Measurements from ENCODE around the gene ABCA5.
"Not testable (repeated sequence)": the region's sequence is repeated elsewhere in the genome, so short reads cannot be mapped to it uniquely, and the experiment has no call there.

Gene ABCA5

DNA sequence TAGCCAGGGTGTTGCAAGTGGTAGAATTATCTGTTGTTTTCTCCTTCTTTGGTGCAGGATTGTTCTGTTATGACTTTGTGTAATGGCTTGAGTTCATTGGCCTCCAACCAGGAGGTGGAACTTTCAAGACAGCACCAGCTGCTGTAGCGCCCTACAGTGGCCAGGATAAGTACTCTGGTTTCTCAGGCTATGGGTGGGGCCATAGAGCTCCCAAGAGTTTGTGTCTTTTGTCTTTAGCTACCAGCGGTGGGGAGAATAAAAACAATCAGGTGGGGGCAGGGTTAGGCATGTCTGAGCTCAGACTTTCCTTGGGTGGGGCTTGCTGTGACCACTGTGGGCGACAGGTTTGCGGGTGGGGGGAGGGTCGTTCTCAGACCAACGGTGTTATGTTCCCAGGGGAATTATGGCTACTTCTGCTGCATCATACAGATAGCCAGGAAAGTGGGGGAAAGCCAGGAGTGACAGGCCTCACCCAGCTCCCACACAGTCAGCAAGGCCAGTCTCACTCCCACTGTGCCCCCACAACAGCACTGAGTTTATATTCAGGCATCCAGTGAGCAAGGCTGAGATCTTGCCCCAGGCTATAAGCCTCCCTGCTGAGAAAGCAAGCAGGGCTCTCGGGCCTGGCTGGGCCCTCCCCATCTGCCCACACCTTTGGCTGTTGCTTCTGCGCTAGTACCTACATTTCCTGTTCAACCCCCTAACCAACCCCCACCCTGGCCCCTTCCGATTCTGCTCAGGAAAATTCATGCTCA lies 113.7 kb downstream of the ABCA5 start:
- TF ChIP-seq CTCF (IDR thresholded peaks at IDR 0.05; ENCODE audit: control insufficient read depth, insufficient read depth, low read depth, low read length, missing control alignments): no peak
- H3K4me3 ChIP-seq (ENCODE audit: control insufficient read depth, low read depth, low read length): no peak overlapping the region
- DNase-seq (ENCODE audit: low read depth): no peak

GRCh38 chr17:69208640-69209039 lies 118.3 kb downstream of the ABCA5 start:
- H3K4me3 ChIP-seq (ENCODE audit: control insufficient read depth, low read depth, low read length): no peak overlapping the region
- no peak for TF ChIP-seq CTCF (IDR thresholded peaks at IDR 0.05; ENCODE audit: control insufficient read depth, insufficient read depth, low read depth, low read length, missing control alignments)
- DNase-seq (ENCODE audit: low read depth): no peak

- H3K4me3 ChIP-seq (ENCODE audit: control insufficient read depth, low read depth, low read length): no peak overlapping the region
- no peak for DNase-seq (ENCODE audit: low read depth)
- TF ChIP-seq CTCF (IDR thresholded peaks at IDR 0.05; ENCODE audit: control insufficient read depth, insufficient read depth, low read depth, low read length, missing control alignments): no peak
Observed at GRCh38 chr17:69207151-69207550, 119.8 kb downstream of the ABCA5 start.

- no peak for DNase-seq (ENCODE audit: low read depth)
- no peak for TF ChIP-seq CTCF (IDR thresholded peaks at IDR 0.05; ENCODE audit: control insufficient read depth, insufficient read depth, low read depth, low read length, missing control alignments)
- H3K4me3 ChIP-seq (ENCODE audit: control insufficient read depth, low read depth, low read length): no peak overlapping the region
Observed at GRCh38 chr17:69198238-69198637, 128.7 kb downstream of the ABCA5 start.

DNA sequence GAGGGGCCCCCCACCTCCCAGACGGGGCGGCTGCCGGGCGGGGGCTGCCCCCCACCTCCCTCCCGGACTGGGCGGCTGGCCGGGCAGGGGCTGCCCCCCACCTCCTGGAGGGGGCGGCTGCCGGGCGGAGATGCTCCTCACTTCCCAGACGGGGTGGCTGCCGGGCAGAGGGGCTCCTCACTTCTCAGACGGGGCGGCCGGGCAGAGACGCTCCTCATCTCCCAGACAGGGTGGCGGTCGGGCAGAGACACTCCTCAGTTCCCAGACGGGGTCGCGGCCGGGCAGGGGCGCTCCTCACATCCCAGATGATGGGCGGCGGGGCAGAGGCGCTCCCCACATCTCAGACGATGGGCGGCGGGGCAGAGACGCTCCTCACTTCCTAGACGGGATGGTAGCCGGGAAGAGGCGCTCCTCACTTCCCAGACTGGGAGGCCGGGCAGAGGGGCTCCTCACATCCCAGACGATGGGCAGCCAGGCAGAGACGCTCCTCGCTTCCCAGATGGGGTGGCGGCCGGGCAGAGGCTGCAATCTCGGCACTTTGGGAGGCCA lies 130.8 kb downstream of the ABCA5 start:
- H3K4me3 ChIP-seq (ENCODE audit: control insufficient read depth, low read depth, low read length); DNase-seq (ENCODE audit: low read depth): not testable (repeated sequence)
